AG04450 (cell line): ENCODE measurements around the gene CNOT8. TPM values are rescaled to one million over a fixed set of nuclear protein-coding genes. Genes with fewer than 3 reads are reported as not detected.
"Not testable (repeated sequence)": the region's sequence is repeated elsewhere in the genome, so short reads cannot be mapped to it uniquely, and the experiment has no call there.

Experiments
- CTCF ChIA-PET: fragments of 300-600, 350-600 bp; formaldehyde crosslinking; extraction: SDS; loops from one replicate; lab custom pipeline; 2022; ENCODE audit warnings: antibody characterized with exemption, inconsistent platforms; lab: Charles Lee
- POLR2A ChIA-PET: fragments of 350-600 bp; formaldehyde crosslinking; extraction: SDS; loops from one replicate; lab custom pipeline; 2021; ENCODE audit warnings: antibody characterized with exemption, inconsistent platforms; lab: Yijun Ruan, JAX
- DNase-seq: peaks from one replicate; pipeline ENCODE4 v3.0.0-alpha.2; 2011; ENCODE audit warnings: low read depth, low spot score
- H3K27ac ChIP-seq: one replicate; pipeline ENCODE4 v1.5.1; 2012; ENCODE audit warnings: low read depth, low read length, control low read depth
- H3K27me3 ChIP-seq: one replicate; pipeline ENCODE4 v1.6.0; 2012; ENCODE audit warnings: low read length; ENCODE audit not compliant: control insufficient read depth, insufficient read depth
- H3K4me3 ChIP-seq: 2 replicates; pipeline ENCODE4 v1.5.1; 2011; ENCODE audit warnings: mild to moderate bottlenecking, low read depth, low read length, control low read depth
- H3K9me3 ChIP-seq: 2 replicates; pipeline ENCODE4 v1.5.1; 2012; ENCODE audit warnings: low read length; ENCODE audit not compliant: control insufficient read depth, insufficient read depth
- CTCF ChIP-seq: IDR thresholded peaks from 2 replicates; pipeline ENCODE4 v1.5.1; 2011; ENCODE audit warnings: low read depth, low read length, control low read depth, inconsistent platforms
- polyA plus RNA-seq: library from polyadenylated mRNA; depleted of rRNA; stranded (reverse); fragments of >200 nt; gene quantifications from 2 replicates; pipeline ENCODE4 v1.2.3, GENCODE V29; 2011

Gene CNOT8
- polyA plus RNA-seq, 1 experiment, result 51.8 TPM

GRCh38 chr5:154831451-154831850, 27.0 kb upstream of the CNOT8 start:
- ChIA-PET POLR2A (interaction anchor here (0.5 kb wide), 1 partner anchor 46 kb away, joined by 8 read pairs; no protein-coding TSS in a partner anchor), CTCF (no interaction called here)
- no peak for DNase-seq
- no peak for TF ChIP-seq CTCF
- Histone ChIP-seq H3K27me3 (no peaks in the 10 kb centered on the region), H3K4me3 (no peak overlapping the region), H3K27ac (no peak overlapping the region), H3K9me3 (no peaks in the 10 kb centered on the region)

GRCh38 chr5:154832804-154833203, 25.6 kb upstream of the CNOT8 start:
- H3K9me3 ChIP-seq, H3K27me3 ChIP-seq, DNase-seq, H3K27ac ChIP-seq, H3K4me3 ChIP-seq, POLR2A ChIA-PET: not testable (repeated sequence)
- CTCF ChIA-PET, result interaction anchor here (1.0 kb wide), 1 partner anchor 8 kb away, joined by 3 read pairs; no protein-coding TSS in a partner anchor

- no peak for TF ChIP-seq CTCF
- ChIA-PET CTCF (interaction anchor here (1.2 to 1.5 kb wide), 2 partner anchors 12 to 187 kb away, joined by 3 read pairs; no protein-coding TSS in a partner anchor), POLR2A (no interaction called here)
- Histone ChIP-seq H3K9me3 (no peaks in the 10 kb centered on the region), H3K27ac (no peak overlapping the region), H3K4me3 (no peak overlapping the region), H3K27me3 (no peaks in the 10 kb centered on the region)
- no peak for DNase-seq
Observed at GRCh38 chr5:154834053-154834452, 24.4 kb upstream of the CNOT8 start.

GRCh38 chr5:154835701-154836052, 22.8 kb upstream of the CNOT8 start:
- H3K27me3 ChIP-seq, H3K27ac ChIP-seq, H3K9me3 ChIP-seq, DNase-seq, H3K4me3 ChIP-seq, CTCF ChIA-PET: not testable (repeated sequence)
- POLR2A ChIA-PET, result interaction anchor here (0.8 kb wide), 1 partner anchor 315 kb away, joined by 4 read pairs; no protein-coding TSS in a partner anchor

GRCh38 chr5:154836225-154836624, 22.2 kb upstream of the CNOT8 start:
- no peak overlapping the region for H3K4me3 ChIP-seq
- ChIA-PET CTCF (no interaction called here), POLR2A (no interaction called here)
- H3K27me3 ChIP-seq, result no peaks in the 10 kb centered on the region
- H3K9me3 ChIP-seq, result no peaks in the 10 kb centered on the region
- no peak for TF ChIP-seq CTCF
- no peak overlapping the region for H3K27ac ChIP-seq
- no peak for DNase-seq

- ChIA-PET CTCF (interaction anchor here (1.8 kb wide), 1 partner anchor 12 kb away, joined by 3 read pairs; no protein-coding TSS in a partner anchor), POLR2A (no interaction called here)
- TF ChIP-seq CTCF, result no peak
- Histone ChIP-seq H3K4me3 (no peak overlapping the region), H3K9me3 (no peaks in the 10 kb centered on the region), H3K27me3 (no peaks in the 10 kb centered on the region), H3K27ac (no peak overlapping the region)
- DNase-seq, result no peak
Observed at GRCh38 chr5:154837009-154837901, 21.2 kb upstream of the CNOT8 start.
